HCT116 (cell line): ENCODE measurements around the gene XDH. TPM values are rescaled to one million over a fixed set of nuclear protein-coding genes. Genes with fewer than 3 reads are reported as not detected.

ENCODE experiments used
- ATAC-seq: fragments of 200-7000 bp; cut with Tn5 transposase; 2 replicates; pipeline ENCODE4 v1.9.1; 2020; ENCODE audit warnings: mild to moderate bottlenecking, moderate library complexity
- BruUV-seq: library from RNA; stranded (reverse); fragments of 400-500 nt; replicated peaks from 2 replicates; lab custom pipeline; 2021; lab: Mats Ljungman, UMichigan
- CTCF ChIA-PET: fragments of 300-600 bp; sonication (Branson Sonifier 250); formaldehyde crosslinking; loops from one replicate; lab custom pipeline; 2021; ENCODE audit warnings: antibody characterized with exemption; lab: Charles Lee
- POLR2A ChIA-PET: fragments of 300-600, 350-600 bp; sonication (Branson Sonifier 250); formaldehyde crosslinking; loops from one replicate; lab custom pipeline; 2021; ENCODE audit warnings: antibody characterized with exemption; lab: Charles Lee
- RAD21 ChIA-PET, 2 experiments: fragments of 300-600 bp; sonication (Branson Sonifier 250); formaldehyde crosslinking; loops; one replicate each; lab custom pipeline; 2023; ENCODE audit warnings: low total read pairs in 2 of 2; ENCODE audit not compliant: uncharacterized antibody in 2 of 2, unreplicated experiment in 2 of 2, low non-redundant PET in 1 of 2; lab: Charles Lee
- DNase-seq: peaks from one replicate; pipeline ENCODE4 v3.0.0-alpha.2; 2010; ENCODE audit warnings: low read depth, low spot score
- H2AFZ ChIP-seq: fragments of 200-600 bp; shearing (Covaris generic), sonication (generic); 2 replicates; pipeline ENCODE4 v1.6.1; 2017; ENCODE audit warnings: low read depth, mixed run types, mixed read lengths, antibody characterized with exemption, low read length; ENCODE audit not compliant: poor library complexity, severe bottlenecking
- H3K27ac ChIP-seq: 2 replicates; pipeline ENCODE4 v1.5.1; 2012; ENCODE audit warnings: low read depth, low read length
- H3K27me3 ChIP-seq: fragments of 200-600 bp; sonication (generic); 2 replicates; pipeline ENCODE4 v1.6.1; 2016; ENCODE audit warnings: mixed run types, low read length, mixed read lengths; ENCODE audit not compliant: insufficient read depth
- H3K36me3 ChIP-seq, 2 experiments: fragments of 200-500 bp in 1 of 2; fragments of 200-600 bp in 1 of 2; sonication (Bioruptor generic) in 1 of 2; sonication (generic) in 1 of 2; 2 replicates each; pipeline versions ENCODE4 v1.5.1 to v1.6.1; 2014 to 2016; ENCODE audit warnings: low read length in 2 of 2, inconsistent platforms in 1 of 2, mixed read lengths in 1 of 2, mixed run types in 1 of 2; ENCODE audit not compliant: insufficient read depth in 2 of 2, control insufficient read depth in 1 of 2
- H3K4me1 ChIP-seq, 2 experiments: fragments of 200-600 bp in 1 of 2; sonication (generic) in 1 of 2; 2 replicates each; pipeline versions ENCODE4 v1.5.1 to v1.6.1; 2012 to 2017; ENCODE audit warnings: low read length in 2 of 2, inconsistent platforms in 1 of 2, mild to moderate bottlenecking in 1 of 2, mixed read lengths in 1 of 2, mixed run types in 1 of 2, moderate library complexity in 1 of 2; ENCODE audit not compliant: insufficient read depth in 2 of 2, control insufficient read depth in 1 of 2
- H3K4me2 ChIP-seq: fragments of 200-600 bp; sonication (generic); 2 replicates; pipeline ENCODE4 v1.6.1; 2017; ENCODE audit warnings: mixed run types, low read length, mixed read lengths
- H3K4me3 ChIP-seq, 2 experiments: fragments of 200-600 bp in 1 of 2; sonication (generic) in 1 of 2; replicated peaks in 1 of 2; 2 replicates each; pipeline ENCODE4 v1.5.1; 2011 to 2016; ENCODE audit warnings: low read length in 2 of 2, control low read depth in 1 of 2, low read depth in 1 of 2, mild to moderate bottlenecking in 1 of 2, mixed read lengths in 1 of 2, mixed run types in 1 of 2
- H3K79me2 ChIP-seq: fragments of 200-600 bp; sonication (generic); 2 replicates; pipeline ENCODE4 v1.6.1; 2017; ENCODE audit warnings: mild to moderate bottlenecking, mixed run types, low read length, moderate library complexity, mixed read lengths; ENCODE audit not compliant: insufficient read depth
- H3K9ac ChIP-seq: fragments of 200-600 bp; sonication (generic); 2 replicates; pipeline ENCODE4 v1.6.1; 2016; ENCODE audit warnings: low read length, mixed read lengths
- H3K9me2 ChIP-seq: fragments of 200-600 bp; sonication (generic), shearing (Covaris generic); 2 replicates; pipeline ENCODE4 v1.6.1; 2017; ENCODE audit warnings: mixed run types, mild to moderate bottlenecking, moderate library complexity; ENCODE audit not compliant: insufficient read depth
- H3K9me3 ChIP-seq, 2 experiments: fragments of 200-500 bp in 1 of 2; fragments of 200-600 bp in 1 of 2; sonication (Bioruptor generic) in 1 of 2; sonication (generic) in 1 of 2; 2 replicates each; pipeline ENCODE4 v1.6.1; 2014 to 2017; ENCODE audit warnings: low read length in 2 of 2, mixed read lengths in 2 of 2, inconsistent platforms in 1 of 2, low read depth in 1 of 2, mild to moderate bottlenecking in 1 of 2, mixed run types in 1 of 2, moderate library complexity in 1 of 2; ENCODE audit not compliant: control insufficient read depth in 1 of 2, insufficient read depth in 1 of 2
- H4K20me1 ChIP-seq: fragments of 200-600 bp; sonication (generic), shearing (Covaris generic); 2 replicates; pipeline ENCODE4 v1.6.1; 2017; ENCODE audit warnings: mixed run types, mild to moderate bottlenecking, moderate library complexity; ENCODE audit not compliant: insufficient read depth
- CBX3 ChIP-seq: IDR thresholded peaks from 2 replicates; pipeline ENCODE4 v1.6.1; 2012; ENCODE audit warnings: low read depth
- CEBPB ChIP-seq: IDR thresholded peaks from 2 replicates; pipeline ENCODE4 v1.6.1; 2012; ENCODE audit warnings: low read depth
- EGR1 ChIP-seq: IDR thresholded peaks from 2 replicates; pipeline ENCODE4 v1.6.1; 2012; ENCODE audit warnings: low read depth
- EZH2 ChIP-seq: fragments of 200-600 bp; sonication (generic); IDR thresholded peaks from 2 replicates; pipeline ENCODE4 v1.6.1; 2017; ENCODE audit warnings: antibody characterized with exemption, mixed run types
- EZH2phosphoT487 ChIP-seq: fragments of 200-600 bp; IDR thresholded peaks from 2 replicates; pipeline ENCODE4 v1.6.1; 2018; ENCODE audit warnings: antibody characterized with exemption, borderline replicate concordance
- RAD21 ChIP-seq: IDR thresholded peaks from 2 replicates; pipeline ENCODE4 v1.6.1; 2012; ENCODE audit warnings: low read depth, mild to moderate bottlenecking
- SRF ChIP-seq: IDR thresholded peaks from 2 replicates; pipeline ENCODE4 v1.6.1; 2012; ENCODE audit warnings: low read depth
- TCF7L2 ChIP-seq: IDR thresholded peaks from 2 replicates; pipeline ENCODE4 v1.7.0; 2011; ENCODE audit warnings: borderline replicate concordance, inconsistent platforms; ENCODE audit not compliant: insufficient read depth, insufficient read length; ENCODE audit errors: extremely low read depth
- YY1 ChIP-seq: IDR thresholded peaks from 2 replicates; pipeline ENCODE4 v1.6.1; 2011; ENCODE audit warnings: low read length, low read depth, moderate library complexity, mild to moderate bottlenecking; ENCODE audit not compliant: insufficient replicate concordance; ENCODE audit errors: extremely low read depth
- ZFX ChIP-seq: fragments of 450-650 bp; IDR thresholded peaks from 2 replicates; pipeline ENCODE4 v1.6.1; 2017
- ZNF274 ChIP-seq: fragments of 200-500 bp; sonication (Bioruptor generic); IDR thresholded peaks from 2 replicates; pipeline ENCODE4 v1.6.1; 2014; ENCODE audit warnings: mild to moderate bottlenecking, low read depth, low read length, inconsistent platforms
- intact Hi-C: fragments of 100-400 bp; cut with micrococcal nuclease; formaldehyde crosslinking; loops from 2 replicates; pipeline ENCODE4 v1.10.0; 2022
- total RNA-seq: library from RNA; stranded (reverse); gene quantifications from one replicate; pipeline ENCODE4 v1.2.1, GENCODE V29; 2021; ENCODE audit not compliant: unreplicated experiment
- TF ChIP-seq, protein P1 (sequence below): IDR thresholded peaks from 2 replicates; pipeline ENCODE4 v1.6.1; 2012; ENCODE audit warnings: low read depth
- TF ChIP-seq, protein P2 (sequence below), 3 experiments: fragments of 200-600 bp in 1 of 3; sonication (generic) in 1 of 3; IDR thresholded peaks in 2 of 3; conservative IDR thresholded peaks in 1 of 3; 2 replicates each; pipeline ENCODE4 v1.5.1; 2012 to 2017; ENCODE audit warnings: low read depth in 2 of 3, low read length in 2 of 3, antibody characterized with exemption in 1 of 3, borderline replicate concordance in 1 of 3, control low read depth in 1 of 3, mild to moderate bottlenecking in 1 of 3, mixed read lengths in 1 of 3, mixed run types in 1 of 3, moderate library complexity in 1 of 3; ENCODE audit not compliant: insufficient read depth in 1 of 3
- TF ChIP-seq, protein P3 (sequence below): IDR thresholded peaks from 2 replicates; pipeline ENCODE4 v1.6.1; 2012

The XDH gene
- total RNA-seq, 1 experiment from 2014 or later: 0.15 TPM

DNA sequence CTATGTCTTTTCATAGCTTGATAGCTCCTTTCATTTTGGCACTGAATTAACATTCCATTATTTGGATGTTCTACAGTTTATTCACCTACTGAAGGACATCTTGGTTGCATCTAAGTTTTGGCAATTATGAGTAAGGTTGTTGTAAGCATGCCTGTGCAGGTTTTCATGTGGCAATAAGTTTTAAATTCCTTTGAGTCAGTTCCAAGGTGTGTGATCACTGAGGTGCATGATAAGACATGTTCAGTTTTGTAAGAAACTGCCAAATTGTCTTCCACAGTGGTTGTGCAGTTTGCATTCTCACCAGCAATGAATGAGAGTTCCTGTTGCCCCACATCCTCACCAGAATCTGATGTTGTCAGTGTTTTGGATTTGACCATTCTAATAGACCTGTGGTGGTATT, 24.2 kb downstream of the XDH start:
- no peak overlapping the region for H3K4me3 ChIP-seq
- H3K36me3 ChIP-seq: no peaks in the 10 kb centered on the region
- no TSS peak for BruUV-seq
- no peaks in the 10 kb centered on the region for H3K9me3 ChIP-seq
- intact Hi-C loops: no loop called here
- no peaks in the 10 kb centered on the region for H3K79me2 ChIP-seq
- H3K9ac ChIP-seq: no peak overlapping the region
- no peak overlapping the region for H3K4me2 ChIP-seq
- no peaks in the 10 kb centered on the region; the same call in 1 of the 2 replicates for H3K27me3 ChIP-seq
- H3K9me2 ChIP-seq: no peaks in the 10 kb centered on the region
- ATAC-seq (no peak), DNase-seq (no peak)
- no peak overlapping the region for H2AFZ ChIP-seq
- no peak overlapping the region for H3K27ac ChIP-seq
- CTCF ChIA-PET: no interaction called here
- peaks cover 0 to 1% of the 10 kb centered on the region in 2 experiments; a peak in 2 of 4 replicates for H3K4me1 ChIP-seq
- H4K20me1 ChIP-seq: no peaks in the 10 kb centered on the region
- TF ChIP-seq EGR1 (no peak), ZFX (no peak), YY1 (no peak), SRF (no peak), CEBPB (no peak), TCF7L2 (no peak), ZNF274 (no peak), EZH2phosphoT487 (no peak), EZH2 (no peak), RAD21 (no peak), CBX3 (no peak)
- TF ChIP-seq, protein P1, sequence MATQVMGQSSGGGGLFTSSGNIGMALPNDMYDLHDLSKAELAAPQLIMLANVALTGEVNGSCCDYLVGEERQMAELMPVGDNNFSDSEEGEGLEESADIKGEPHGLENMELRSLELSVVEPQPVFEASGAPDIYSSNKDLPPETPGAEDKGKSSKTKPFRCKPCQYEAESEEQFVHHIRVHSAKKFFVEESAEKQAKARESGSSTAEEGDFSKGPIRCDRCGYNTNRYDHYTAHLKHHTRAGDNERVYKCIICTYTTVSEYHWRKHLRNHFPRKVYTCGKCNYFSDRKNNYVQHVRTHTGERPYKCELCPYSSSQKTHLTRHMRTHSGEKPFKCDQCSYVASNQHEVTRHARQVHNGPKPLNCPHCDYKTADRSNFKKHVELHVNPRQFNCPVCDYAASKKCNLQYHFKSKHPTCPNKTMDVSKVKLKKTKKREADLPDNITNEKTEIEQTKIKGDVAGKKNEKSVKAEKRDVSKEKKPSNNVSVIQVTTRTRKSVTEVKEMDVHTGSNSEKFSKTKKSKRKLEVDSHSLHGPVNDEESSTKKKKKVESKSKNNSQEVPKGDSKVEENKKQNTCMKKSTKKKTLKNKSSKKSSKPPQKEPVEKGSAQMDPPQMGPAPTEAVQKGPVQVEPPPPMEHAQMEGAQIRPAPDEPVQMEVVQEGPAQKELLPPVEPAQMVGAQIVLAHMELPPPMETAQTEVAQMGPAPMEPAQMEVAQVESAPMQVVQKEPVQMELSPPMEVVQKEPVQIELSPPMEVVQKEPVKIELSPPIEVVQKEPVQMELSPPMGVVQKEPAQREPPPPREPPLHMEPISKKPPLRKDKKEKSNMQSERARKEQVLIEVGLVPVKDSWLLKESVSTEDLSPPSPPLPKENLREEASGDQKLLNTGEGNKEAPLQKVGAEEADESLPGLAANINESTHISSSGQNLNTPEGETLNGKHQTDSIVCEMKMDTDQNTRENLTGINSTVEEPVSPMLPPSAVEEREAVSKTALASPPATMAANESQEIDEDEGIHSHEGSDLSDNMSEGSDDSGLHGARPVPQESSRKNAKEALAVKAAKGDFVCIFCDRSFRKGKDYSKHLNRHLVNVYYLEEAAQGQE: no peak
- TF ChIP-seq, protein P2, sequence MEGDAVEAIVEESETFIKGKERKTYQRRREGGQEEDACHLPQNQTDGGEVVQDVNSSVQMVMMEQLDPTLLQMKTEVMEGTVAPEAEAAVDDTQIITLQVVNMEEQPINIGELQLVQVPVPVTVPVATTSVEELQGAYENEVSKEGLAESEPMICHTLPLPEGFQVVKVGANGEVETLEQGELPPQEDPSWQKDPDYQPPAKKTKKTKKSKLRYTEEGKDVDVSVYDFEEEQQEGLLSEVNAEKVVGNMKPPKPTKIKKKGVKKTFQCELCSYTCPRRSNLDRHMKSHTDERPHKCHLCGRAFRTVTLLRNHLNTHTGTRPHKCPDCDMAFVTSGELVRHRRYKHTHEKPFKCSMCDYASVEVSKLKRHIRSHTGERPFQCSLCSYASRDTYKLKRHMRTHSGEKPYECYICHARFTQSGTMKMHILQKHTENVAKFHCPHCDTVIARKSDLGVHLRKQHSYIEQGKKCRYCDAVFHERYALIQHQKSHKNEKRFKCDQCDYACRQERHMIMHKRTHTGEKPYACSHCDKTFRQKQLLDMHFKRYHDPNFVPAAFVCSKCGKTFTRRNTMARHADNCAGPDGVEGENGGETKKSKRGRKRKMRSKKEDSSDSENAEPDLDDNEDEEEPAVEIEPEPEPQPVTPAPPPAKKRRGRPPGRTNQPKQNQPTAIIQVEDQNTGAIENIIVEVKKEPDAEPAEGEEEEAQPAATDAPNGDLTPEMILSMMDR (IDR thresholded peaks at IDR 0.05 in 2 of 3, conservative IDR thresholded peaks at IDR 0.05 in 1 of 3; ENCODE audit: borderline replicate concordance in 1 of 3, insufficient read depth in 1 of 3, low read depth in 2 of 3, low read length in 2 of 3): no peak
- TF ChIP-seq, protein P3, sequence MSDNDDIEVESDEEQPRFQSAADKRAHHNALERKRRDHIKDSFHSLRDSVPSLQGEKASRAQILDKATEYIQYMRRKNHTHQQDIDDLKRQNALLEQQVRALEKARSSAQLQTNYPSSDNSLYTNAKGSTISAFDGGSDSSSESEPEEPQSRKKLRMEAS: no peak
- RAD21 ChIA-PET: no interaction called here
- POLR2A ChIA-PET: no interaction called here
